SU-DHL-6 (cell line): Measurements from ENCODE around the gene LLGL2.

Experiments
- EZH2phosphoT487 ChIP-seq: fragments of 200-600 bp; sonication (generic), shearing (Covaris generic); conservative IDR thresholded peaks from 2 replicates; pipeline ENCODE4 v1.6.1; 2018; ENCODE audit warnings: mild to moderate bottlenecking, antibody characterized with exemption, low read length, moderate library complexity, mixed read lengths
- TF ChIP-seq, protein P1 (sequence below): fragments of 200-600 bp; sonication (generic); IDR thresholded peaks from one replicate; pipeline ENCODE4 v1.5.1; 2017; ENCODE audit warnings: antibody characterized with exemption, mild to moderate bottlenecking, low read length, moderate library complexity; ENCODE audit not compliant: insufficient read depth, poor library complexity, severe bottlenecking

DNA sequence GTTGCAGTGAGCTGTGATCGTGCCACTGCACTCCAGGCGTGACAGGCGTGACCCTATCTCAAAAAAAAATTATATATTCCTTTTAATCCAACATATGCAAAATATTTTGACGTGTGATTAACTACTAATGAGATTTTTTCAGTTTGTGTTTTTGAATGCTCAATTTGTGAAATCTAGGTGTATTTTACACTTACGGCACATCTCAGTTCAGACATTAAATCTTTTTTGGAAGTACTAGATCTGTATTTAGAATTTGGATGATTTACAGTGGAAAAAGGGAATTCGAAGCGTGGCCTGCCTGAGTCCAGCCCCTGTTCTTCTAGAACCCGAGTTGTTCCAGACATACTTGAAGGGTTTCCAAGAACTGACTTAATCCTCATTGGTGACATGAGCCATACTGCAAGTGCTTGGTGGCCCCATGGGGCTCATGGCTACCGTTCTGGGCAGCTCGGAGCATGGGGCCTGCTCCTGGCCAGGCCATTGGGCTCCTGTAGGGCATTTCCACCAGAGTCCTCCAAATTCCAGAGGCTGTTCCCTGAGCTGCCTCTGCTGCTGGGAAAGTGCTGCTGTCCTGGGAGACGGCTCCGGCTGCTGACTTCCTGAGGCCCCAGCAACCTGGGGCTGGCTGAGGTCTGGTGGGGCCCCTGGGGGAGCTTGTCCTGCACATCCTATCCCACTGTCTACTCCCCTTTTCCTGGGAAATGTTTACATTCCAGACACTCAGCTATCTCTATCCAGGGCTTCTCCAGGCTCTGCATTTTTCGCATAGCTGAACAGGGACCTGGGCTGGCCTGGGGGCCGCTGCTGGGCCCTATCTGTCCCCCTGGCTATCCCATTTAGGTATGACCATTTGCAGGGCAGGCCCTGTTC is 27.2 kb downstream of the LLGL2 start:
- TF ChIP-seq, protein P1, sequence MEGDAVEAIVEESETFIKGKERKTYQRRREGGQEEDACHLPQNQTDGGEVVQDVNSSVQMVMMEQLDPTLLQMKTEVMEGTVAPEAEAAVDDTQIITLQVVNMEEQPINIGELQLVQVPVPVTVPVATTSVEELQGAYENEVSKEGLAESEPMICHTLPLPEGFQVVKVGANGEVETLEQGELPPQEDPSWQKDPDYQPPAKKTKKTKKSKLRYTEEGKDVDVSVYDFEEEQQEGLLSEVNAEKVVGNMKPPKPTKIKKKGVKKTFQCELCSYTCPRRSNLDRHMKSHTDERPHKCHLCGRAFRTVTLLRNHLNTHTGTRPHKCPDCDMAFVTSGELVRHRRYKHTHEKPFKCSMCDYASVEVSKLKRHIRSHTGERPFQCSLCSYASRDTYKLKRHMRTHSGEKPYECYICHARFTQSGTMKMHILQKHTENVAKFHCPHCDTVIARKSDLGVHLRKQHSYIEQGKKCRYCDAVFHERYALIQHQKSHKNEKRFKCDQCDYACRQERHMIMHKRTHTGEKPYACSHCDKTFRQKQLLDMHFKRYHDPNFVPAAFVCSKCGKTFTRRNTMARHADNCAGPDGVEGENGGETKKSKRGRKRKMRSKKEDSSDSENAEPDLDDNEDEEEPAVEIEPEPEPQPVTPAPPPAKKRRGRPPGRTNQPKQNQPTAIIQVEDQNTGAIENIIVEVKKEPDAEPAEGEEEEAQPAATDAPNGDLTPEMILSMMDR: no peak
- TF ChIP-seq EZH2phosphoT487: no peak
